ENCODE data around the gene CFAP99.

The CFAP99 gene

GRCh38 chr4:2409381-2409783 is 9.4 kb upstream of the CFAP99 start:
- no peak for TF ChIP-seq CTCF (IDR thresholded peaks at IDR 0.05)

GRCh38 chr4:2411786-2412510 is 6.8 kb upstream of the CFAP99 start:
- TF ChIP-seq CTCF (IDR thresholded peaks at IDR 0.05) = no peak

- TF ChIP-seq CTCF (IDR thresholded peaks at IDR 0.05) = no peak
These were observed 6.2 kb upstream of the CFAP99 start for GRCh38 chr4:2412534-2412884.

- peak; percentile 12; the same call in 1 of the 2 replicates for TF ChIP-seq CTCF (IDR thresholded peaks at IDR 0.05)
These were observed 5.7 kb upstream of the CFAP99 start for GRCh38 chr4:2412885-2413716.

- no peak for TF ChIP-seq CTCF (IDR thresholded peaks at IDR 0.05)
These were observed 4.7 kb upstream of the CFAP99 start for GRCh38 chr4:2413821-2414610.

GRCh38 chr4:2415213-2415612 is 3.5 kb upstream of the CFAP99 start:
- TF ChIP-seq CTCF (IDR thresholded peaks at IDR 0.05) = no peak

- TF ChIP-seq CTCF (IDR thresholded peaks at IDR 0.05) = no peak
These were observed 2.7 kb upstream of the CFAP99 start for GRCh38 chr4:2415881-2416563.

All from LNCAP (cell line).